ENCODE results near the gene SEMA3B.

SEMA3B gene

DNA sequence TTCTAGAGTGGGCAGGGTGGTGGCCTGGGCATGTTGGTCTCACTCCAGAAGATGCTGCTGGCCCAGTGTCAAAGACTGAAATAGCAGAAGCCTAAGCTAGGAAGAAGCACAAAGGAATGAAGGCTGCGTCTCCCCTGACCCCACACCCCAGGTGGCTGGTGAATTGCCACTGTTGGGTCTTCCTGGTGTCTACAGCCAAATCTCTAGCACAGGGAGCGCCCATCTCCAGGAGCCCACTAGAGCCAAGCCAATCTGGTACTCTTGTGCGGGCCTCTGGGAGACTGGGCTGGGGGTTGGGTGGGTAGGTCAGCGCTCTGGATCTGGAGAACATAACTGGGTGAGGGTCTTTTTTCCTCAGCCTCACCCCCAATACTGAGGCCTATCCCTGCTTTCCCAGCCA lies 58.2 kb downstream of the SEMA3B start (continued):
- TF ChIP-seq, protein P1, sequence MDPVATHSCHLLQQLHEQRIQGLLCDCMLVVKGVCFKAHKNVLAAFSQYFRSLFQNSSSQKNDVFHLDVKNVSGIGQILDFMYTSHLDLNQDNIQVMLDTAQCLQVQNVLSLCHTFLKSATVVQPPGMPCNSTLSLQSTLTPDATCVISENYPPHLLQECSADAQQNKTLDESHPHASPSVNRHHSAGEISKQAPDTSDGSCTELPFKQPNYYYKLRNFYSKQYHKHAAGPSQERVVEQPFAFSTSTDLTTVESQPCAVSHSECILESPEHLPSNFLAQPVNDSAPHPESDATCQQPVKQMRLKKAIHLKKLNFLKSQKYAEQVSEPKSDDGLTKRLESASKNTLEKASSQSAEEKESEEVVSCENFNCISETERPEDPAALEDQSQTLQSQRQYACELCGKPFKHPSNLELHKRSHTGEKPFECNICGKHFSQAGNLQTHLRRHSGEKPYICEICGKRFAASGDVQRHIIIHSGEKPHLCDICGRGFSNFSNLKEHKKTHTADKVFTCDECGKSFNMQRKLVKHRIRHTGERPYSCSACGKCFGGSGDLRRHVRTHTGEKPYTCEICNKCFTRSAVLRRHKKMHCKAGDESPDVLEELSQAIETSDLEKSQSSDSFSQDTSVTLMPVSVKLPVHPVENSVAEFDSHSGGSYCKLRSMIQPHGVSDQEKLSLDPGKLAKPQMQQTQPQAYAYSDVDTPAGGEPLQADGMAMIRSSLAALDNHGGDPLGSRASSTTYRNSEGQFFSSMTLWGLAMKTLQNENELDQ (tag by site-specific recombination; IDR thresholded peaks at IDR 0.05; ENCODE audit: low read depth), result no peak
